ENCODE data around the gene RTN4R. TPM values are rescaled to one million over a fixed set of nuclear protein-coding genes. Genes with fewer than 3 reads are reported as not detected.
A peak's percentile ranks its signal among the peaks of the same experiment; 100 is the strongest.

Gene RTN4R
- total RNA-seq, 1 donor from 2014 or later: 36.0 TPM

- H3K4me3 Mint-ChIP-seq (ENCODE audit: low read depth): no peak overlapping the region
- no peaks in the 10 kb centered on the region for H3K36me3 Mint-ChIP-seq (ENCODE audit: insufficient read depth)
- peak overlapping the region; percentile 76 for H3K27ac Mint-ChIP-seq
- H3K4me1 Mint-ChIP-seq (ENCODE audit: low read depth): peaks cover 62% of the 10 kb centered on the region
- no peak for DNase-seq (ENCODE audit: low spot score, unreplicated experiment)
- H3K9me3 Mint-ChIP-seq (ENCODE audit: low read depth): no peaks in the 10 kb centered on the region
- TF ChIP-seq CTCF (IDR thresholded peaks at IDR 0.05; ENCODE audit: unreplicated experiment): no peak
- H3K27me3 Mint-ChIP-seq: no peaks in the 10 kb centered on the region
Observed at GRCh38 chr22:20205464-20205963, 62.6 kb downstream of the RTN4R start.

GRCh38 chr22:20204806-20205205 lies 63.3 kb downstream of the RTN4R start:
- H3K4me3 Mint-ChIP-seq (ENCODE audit: low read depth): peak overlapping the region; percentile 42
- no peaks in the 10 kb centered on the region for H3K9me3 Mint-ChIP-seq (ENCODE audit: low read depth)
- peaks cover 62% of the 10 kb centered on the region for H3K4me1 Mint-ChIP-seq (ENCODE audit: low read depth)
- no peaks in the 10 kb centered on the region for H3K36me3 Mint-ChIP-seq (ENCODE audit: insufficient read depth)
- H3K27ac Mint-ChIP-seq: peak overlapping the region; percentile 92
- no peak for DNase-seq (ENCODE audit: low spot score, unreplicated experiment)
- H3K27me3 Mint-ChIP-seq: no peaks in the 10 kb centered on the region
- TF ChIP-seq CTCF (IDR thresholded peaks at IDR 0.05; ENCODE audit: unreplicated experiment): no peak

GRCh38 chr22:20204311-20204710 lies 63.8 kb downstream of the RTN4R start:
- Mint-ChIP-seq H3K27ac (peak overlapping the region; percentile 98), H3K36me3 (ENCODE audit: insufficient read depth) (no peaks in the 10 kb centered on the region), H3K27me3 (no peaks in the 10 kb centered on the region), H3K9me3 (ENCODE audit: low read depth) (no peaks in the 10 kb centered on the region), H3K4me3 (ENCODE audit: low read depth) (peak overlapping the region; percentile 42), H3K4me1 (ENCODE audit: low read depth) (peaks cover 62% of the 10 kb centered on the region)
- DNase-seq (ENCODE audit: low spot score, unreplicated experiment): no peak
- no peak for TF ChIP-seq CTCF (IDR thresholded peaks at IDR 0.05; ENCODE audit: unreplicated experiment)

- no peak for TF ChIP-seq CTCF (IDR thresholded peaks at IDR 0.05; ENCODE audit: unreplicated experiment)
- Mint-ChIP-seq H3K4me3 (ENCODE audit: low read depth) (peak overlapping the region; percentile 35), H3K9me3 (ENCODE audit: low read depth) (no peaks in the 10 kb centered on the region), H3K27ac (peak overlapping the region; percentile 98), H3K27me3 (no peaks in the 10 kb centered on the region), H3K4me1 (ENCODE audit: low read depth) (peaks cover 60% of the 10 kb centered on the region), H3K36me3 (ENCODE audit: insufficient read depth) (no peaks in the 10 kb centered on the region)
- peak; percentile 78 for DNase-seq (ENCODE audit: low spot score, unreplicated experiment)
Observed at GRCh38 chr22:20203552-20204201, 64.4 kb downstream of the RTN4R start.

GRCh38 chr22:20203142-20203551 lies 65.0 kb downstream of the RTN4R start:
- Mint-ChIP-seq H3K36me3 (ENCODE audit: insufficient read depth) (no peaks in the 10 kb centered on the region), H3K9me3 (ENCODE audit: low read depth) (no peaks in the 10 kb centered on the region), H3K27ac (peak overlapping the region; percentile 98), H3K4me1 (ENCODE audit: low read depth) (peaks cover 55% of the 10 kb centered on the region), H3K4me3 (ENCODE audit: low read depth) (peak overlapping the region; percentile 35), H3K27me3 (no peaks in the 10 kb centered on the region)
- TF ChIP-seq CTCF (IDR thresholded peaks at IDR 0.05; ENCODE audit: unreplicated experiment): no peak
- no peak for DNase-seq (ENCODE audit: low spot score, unreplicated experiment)

Measured in progenitor cell of endocrine pancreas (in vitro differentiated cells).